GM23338 (cell line): Measurements from ENCODE around the gene RNF17.

Experiments used
- CREB1 ChIP-seq: fragments of 250-450 bp; sonication (Bioruptor Pico); IDR thresholded peaks from 2 replicates; pipeline ENCODE4 v1.5.0; 2020; ENCODE audit warnings: low read depth, mild to moderate bottlenecking, moderate library complexity
- CTCF ChIP-seq, 2 experiments: fragments of 200-600 bp in 1 of 2; sonication (generic) in 1 of 2; conservative IDR thresholded peaks; 2 replicates each; pipeline versions ENCODE4 v1.5.1 to v1.6.1; 2016 to 2017; ENCODE audit warnings: antibody characterized with exemption in 2 of 2, low read depth in 2 of 2, mild to moderate bottlenecking in 2 of 2, moderate library complexity in 1 of 2
- EZH2 ChIP-seq: fragments of 200-600 bp; sonication (generic); IDR thresholded peaks from one replicate; pipeline ENCODE4 v1.8.0; 2017; ENCODE audit warnings: antibody characterized with exemption, mild to moderate bottlenecking, low read depth; ENCODE audit not compliant: unreplicated experiment
- EZH2phosphoT487 ChIP-seq: fragments of 200-600 bp; sonication (generic); IDR thresholded peaks from one replicate; pipeline ENCODE4 v1.8.1; 2018; ENCODE audit warnings: antibody characterized with exemption; ENCODE audit not compliant: unreplicated experiment
- JUNB ChIP-seq: IDR thresholded peaks from one replicate; pipeline ENCODE4 v1.6.1; 2016; ENCODE audit warnings: antibody characterized with exemption; ENCODE audit not compliant: unreplicated experiment
- NANOG ChIP-seq: IDR thresholded peaks from 2 replicates; pipeline ENCODE4 v1.6.1; 2016; ENCODE audit warnings: antibody characterized with exemption, borderline replicate concordance
- POLR2AphosphoS5 ChIP-seq: IDR thresholded peaks from 2 replicates; pipeline ENCODE4 v1.6.1; 2016; ENCODE audit warnings: antibody characterized with exemption, low read depth
- REST ChIP-seq: IDR thresholded peaks from one replicate; pipeline ENCODE4 v1.6.1; 2018; ENCODE audit warnings: antibody characterized with exemption; ENCODE audit not compliant: unreplicated experiment
- STAT1 ChIP-seq: IDR thresholded peaks from one replicate; pipeline ENCODE4 v1.6.1; 2016; ENCODE audit warnings: antibody characterized with exemption; ENCODE audit not compliant: unreplicated experiment
- ZNF114 ChIP-seq: fragments of 250-450 bp; sonication (Bioruptor Pico); IDR thresholded peaks from 2 replicates; pipeline ENCODE4 v1.5.0; 2020; ENCODE audit warnings: mild to moderate bottlenecking, moderate library complexity
- ZNF331 ChIP-seq: fragments of 250-450 bp; sonication (Bioruptor Pico); IDR thresholded peaks from 2 replicates; pipeline ENCODE4 v1.5.0; 2020; ENCODE audit warnings: low read depth, mild to moderate bottlenecking, moderate library complexity
- ZNF462 ChIP-seq: fragments of 250-450 bp; sonication (Bioruptor Pico); IDR thresholded peaks from 2 replicates; pipeline ENCODE4 v1.5.0; 2020; ENCODE audit warnings: mild to moderate bottlenecking, moderate library complexity
- TF ChIP-seq, protein P1 (sequence below): IDR thresholded peaks from 2 replicates; pipeline ENCODE4 v1.6.1; 2016; ENCODE audit warnings: antibody characterized with exemption

- TF ChIP-seq REST (no peak), CTCF (conservative IDR thresholded peaks at IDR 0.05; ENCODE audit: low read depth in 2 of 2) (no peak), POLR2AphosphoS5 (no peak), EZH2 (no peak), ZNF462 (CRISPR knock-in tag) (no peak), ZNF114 (CRISPR knock-in tag) (no peak), EZH2phosphoT487 (no peak), JUNB (no peak), CREB1 (no peak), ZNF331 (CRISPR knock-in tag) (no peak), STAT1 (no peak), NANOG (no peak)
- TF ChIP-seq, protein P1, sequence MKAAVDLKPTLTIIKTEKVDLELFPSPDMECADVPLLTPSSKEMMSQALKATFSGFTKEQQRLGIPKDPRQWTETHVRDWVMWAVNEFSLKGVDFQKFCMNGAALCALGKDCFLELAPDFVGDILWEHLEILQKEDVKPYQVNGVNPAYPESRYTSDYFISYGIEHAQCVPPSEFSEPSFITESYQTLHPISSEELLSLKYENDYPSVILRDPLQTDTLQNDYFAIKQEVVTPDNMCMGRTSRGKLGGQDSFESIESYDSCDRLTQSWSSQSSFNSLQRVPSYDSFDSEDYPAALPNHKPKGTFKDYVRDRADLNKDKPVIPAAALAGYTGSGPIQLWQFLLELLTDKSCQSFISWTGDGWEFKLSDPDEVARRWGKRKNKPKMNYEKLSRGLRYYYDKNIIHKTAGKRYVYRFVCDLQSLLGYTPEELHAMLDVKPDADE: no peak
Measured at GRCh38 chr13:24877531-24877930, 113.6 kb downstream of the RNF17 start.
